Upper lobe of left lung (tissue), 4 donors: Measurements from ENCODE around the gene SLC9A5.

Experiments
- EP300 ChIP-seq, 4 donors: sonication (generic); formaldehyde crosslinking; IDR thresholded peaks; one replicate each; pipeline ENCODE4 v1.5.1; 2017; ENCODE audit warnings: antibody characterized with exemption in 4 of 4, control low read depth in 2 of 4
- POLR2A ChIP-seq, 4 donors: fragments of 450-650 bp; IDR thresholded peaks; one replicate each; pipeline ENCODE4 v1.5.1; 2016 to 2017; ENCODE audit warnings: antibody characterized with exemption in 4 of 4, mild to moderate bottlenecking in 2 of 4
- POLR2AphosphoS5 ChIP-seq, 2 donors: sonication (generic); formaldehyde crosslinking; IDR thresholded peaks; one replicate each; pipeline ENCODE4 v1.5.1; 2017; ENCODE audit warnings: antibody characterized with exemption in 2 of 2
- TF ChIP-seq, protein P1 (sequence below), 6 experiments: fragments of 450-650 bp in 4 of 6; fragments of 200-600 bp in 2 of 6; sonication (generic) in 2 of 6; IDR thresholded peaks; one replicate each; pipeline ENCODE4 v1.5.1; 2016 to 2019; ENCODE audit warnings: antibody characterized with exemption in 6 of 6

DNA sequence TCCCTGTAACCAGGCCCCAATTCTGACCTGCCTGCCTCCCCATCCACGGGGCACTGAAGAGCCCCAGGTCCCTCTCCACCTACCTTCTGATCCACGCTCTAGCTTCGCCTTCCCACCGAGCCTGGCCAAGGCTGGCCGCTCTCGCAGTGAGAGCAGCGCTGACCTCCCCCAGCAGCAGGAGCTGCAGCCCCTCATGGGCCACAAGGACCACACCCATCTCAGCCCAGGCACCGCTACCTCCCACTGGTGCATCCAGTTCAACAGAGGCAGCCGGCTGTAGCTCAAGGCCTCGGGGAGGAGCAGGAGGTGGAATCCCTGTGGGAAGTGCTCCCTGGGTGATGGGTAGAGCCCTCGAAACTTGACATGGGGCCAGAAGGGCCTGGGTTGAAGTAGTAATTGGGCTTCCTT, 22.2 kb downstream of the SLC9A5 start:
- TF ChIP-seq, protein P1, sequence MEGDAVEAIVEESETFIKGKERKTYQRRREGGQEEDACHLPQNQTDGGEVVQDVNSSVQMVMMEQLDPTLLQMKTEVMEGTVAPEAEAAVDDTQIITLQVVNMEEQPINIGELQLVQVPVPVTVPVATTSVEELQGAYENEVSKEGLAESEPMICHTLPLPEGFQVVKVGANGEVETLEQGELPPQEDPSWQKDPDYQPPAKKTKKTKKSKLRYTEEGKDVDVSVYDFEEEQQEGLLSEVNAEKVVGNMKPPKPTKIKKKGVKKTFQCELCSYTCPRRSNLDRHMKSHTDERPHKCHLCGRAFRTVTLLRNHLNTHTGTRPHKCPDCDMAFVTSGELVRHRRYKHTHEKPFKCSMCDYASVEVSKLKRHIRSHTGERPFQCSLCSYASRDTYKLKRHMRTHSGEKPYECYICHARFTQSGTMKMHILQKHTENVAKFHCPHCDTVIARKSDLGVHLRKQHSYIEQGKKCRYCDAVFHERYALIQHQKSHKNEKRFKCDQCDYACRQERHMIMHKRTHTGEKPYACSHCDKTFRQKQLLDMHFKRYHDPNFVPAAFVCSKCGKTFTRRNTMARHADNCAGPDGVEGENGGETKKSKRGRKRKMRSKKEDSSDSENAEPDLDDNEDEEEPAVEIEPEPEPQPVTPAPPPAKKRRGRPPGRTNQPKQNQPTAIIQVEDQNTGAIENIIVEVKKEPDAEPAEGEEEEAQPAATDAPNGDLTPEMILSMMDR (IDR thresholded peaks at IDR 0.05): no peak
- TF ChIP-seq POLR2A (IDR thresholded peaks at IDR 0.05): no peak
- no peak for TF ChIP-seq POLR2AphosphoS5 (IDR thresholded peaks at IDR 0.05)
- no peak for TF ChIP-seq EP300 (IDR thresholded peaks at IDR 0.05)
